Stimulated activated CD4-positive, alpha-beta T cell treated with anti-CD3 and anti-CD28 coated beads, Interleukin-4, amount 100 ng/mL, for 1 hour (primary cell): ENCODE measurements around the gene NAGPA.
"Not testable (repeated sequence)": the region's sequence is repeated elsewhere in the genome, so short reads cannot be mapped to it uniquely, and the experiment has no call there.

Experiments
- DNase-seq: peaks from one replicate; pipeline ENCODE4 v3.0.0-alpha.2; 2020

NAGPA gene, protein sequence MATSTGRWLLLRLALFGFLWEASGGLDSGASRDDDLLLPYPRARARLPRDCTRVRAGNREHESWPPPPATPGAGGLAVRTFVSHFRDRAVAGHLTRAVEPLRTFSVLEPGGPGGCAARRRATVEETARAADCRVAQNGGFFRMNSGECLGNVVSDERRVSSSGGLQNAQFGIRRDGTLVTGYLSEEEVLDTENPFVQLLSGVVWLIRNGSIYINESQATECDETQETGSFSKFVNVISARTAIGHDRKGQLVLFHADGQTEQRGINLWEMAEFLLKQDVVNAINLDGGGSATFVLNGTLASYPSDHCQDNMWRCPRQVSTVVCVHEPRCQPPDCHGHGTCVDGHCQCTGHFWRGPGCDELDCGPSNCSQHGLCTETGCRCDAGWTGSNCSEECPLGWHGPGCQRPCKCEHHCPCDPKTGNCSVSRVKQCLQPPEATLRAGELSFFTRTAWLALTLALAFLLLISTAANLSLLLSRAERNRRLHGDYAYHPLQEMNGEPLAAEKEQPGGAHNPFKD

GRCh38 chr16:5033256-5034166 is at the start of gene NAGPA:
Gene NAGPA (minus strand): TSS chr16:5033935. CDS start chr16:5033914, 21 bp downstream.
- DNase-seq, result peak; percentile 84

DNA sequence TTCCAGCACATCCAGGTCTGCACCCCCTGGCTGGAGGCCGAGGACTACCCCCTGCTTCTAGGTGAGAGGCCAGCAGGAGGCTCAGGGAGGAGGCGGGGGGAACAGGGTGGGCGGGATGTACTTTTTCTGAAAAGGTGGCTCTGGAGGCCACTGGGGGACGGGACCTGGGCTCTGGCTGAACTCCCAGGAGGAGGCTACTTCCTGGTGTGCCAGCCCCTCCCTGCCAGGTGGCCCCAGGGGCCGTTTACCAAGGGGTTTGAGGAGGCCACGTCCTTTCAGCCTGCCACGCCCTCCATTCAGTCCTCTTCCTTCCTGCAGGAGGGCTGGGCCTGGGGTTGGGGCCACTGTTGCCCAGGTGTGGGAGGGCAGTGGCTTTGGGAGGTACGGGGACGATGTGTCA is 47.3 kb upstream of the NAGPA start:
- DNase-seq, result not testable (repeated sequence)

- not testable (repeated sequence) for DNase-seq
Measured at GRCh38 chr16:5080461-5080860, 46.7 kb upstream of the NAGPA start.

DNA sequence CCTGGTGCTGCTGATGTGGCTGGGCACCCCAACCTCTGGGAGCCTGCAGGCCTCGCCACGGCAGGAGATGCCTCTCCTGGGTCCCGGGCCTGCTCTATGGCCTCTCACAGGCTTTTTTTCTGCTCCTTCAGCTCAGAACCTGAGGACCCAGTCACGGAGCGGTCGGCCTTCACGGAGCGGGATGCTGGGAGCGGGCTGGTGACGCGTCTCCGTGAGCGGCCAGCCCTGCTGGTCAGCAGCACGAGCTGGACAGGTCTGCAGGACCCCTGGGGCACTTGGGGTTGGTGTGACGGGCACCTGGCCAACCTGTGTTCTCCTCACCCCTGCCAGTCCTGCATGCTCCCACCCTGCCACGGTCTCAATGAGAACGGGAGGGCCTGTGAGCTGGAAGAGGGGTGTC is 44.9 kb upstream of the NAGPA start:
- no peak for DNase-seq

DNA sequence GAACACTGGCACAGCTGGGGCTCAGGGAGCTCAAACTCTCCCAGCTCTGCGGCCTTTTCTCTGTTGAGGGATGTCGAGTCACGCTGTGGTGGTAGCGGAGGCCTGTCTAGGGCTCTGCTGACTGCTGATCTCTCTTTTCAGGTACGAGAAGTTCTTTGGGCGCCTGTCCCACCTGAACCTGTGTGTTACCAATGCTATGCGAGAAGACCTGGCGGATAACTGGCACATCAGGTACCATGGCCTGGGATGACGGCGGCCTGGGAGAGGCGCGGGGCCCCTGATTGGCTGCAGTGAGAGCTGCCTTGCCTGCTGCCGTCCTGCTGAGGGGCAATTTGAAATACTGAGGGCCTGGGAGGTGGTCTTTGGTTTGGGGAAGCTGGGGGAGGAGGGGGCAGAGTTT is 43.6 kb upstream of the NAGPA start:
- no peak for DNase-seq

- no peak for DNase-seq
Measured at GRCh38 chr16:5075637-5076036, 41.9 kb upstream of the NAGPA start.

- not testable (repeated sequence) for DNase-seq
Measured at GRCh38 chr16:5073771-5074170, 40.0 kb upstream of the NAGPA start.

DNA sequence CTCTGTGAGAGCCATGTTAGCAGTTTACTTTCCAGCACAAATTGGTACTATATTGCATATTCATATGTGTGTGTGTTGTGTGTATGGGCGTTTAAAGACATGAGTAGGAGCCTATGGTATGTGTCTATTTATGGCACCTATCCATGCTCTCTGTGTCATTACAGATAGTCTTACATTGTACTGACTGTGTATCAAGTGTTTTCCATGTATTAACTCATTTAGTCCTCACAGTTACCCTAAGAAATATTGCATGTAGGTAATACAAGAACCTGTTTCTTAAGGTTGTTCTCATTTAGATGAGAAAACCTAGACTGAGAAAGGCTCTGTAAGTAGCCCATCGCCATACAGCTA is 39.5 kb upstream of the NAGPA start:
- no peak for DNase-seq

DNA sequence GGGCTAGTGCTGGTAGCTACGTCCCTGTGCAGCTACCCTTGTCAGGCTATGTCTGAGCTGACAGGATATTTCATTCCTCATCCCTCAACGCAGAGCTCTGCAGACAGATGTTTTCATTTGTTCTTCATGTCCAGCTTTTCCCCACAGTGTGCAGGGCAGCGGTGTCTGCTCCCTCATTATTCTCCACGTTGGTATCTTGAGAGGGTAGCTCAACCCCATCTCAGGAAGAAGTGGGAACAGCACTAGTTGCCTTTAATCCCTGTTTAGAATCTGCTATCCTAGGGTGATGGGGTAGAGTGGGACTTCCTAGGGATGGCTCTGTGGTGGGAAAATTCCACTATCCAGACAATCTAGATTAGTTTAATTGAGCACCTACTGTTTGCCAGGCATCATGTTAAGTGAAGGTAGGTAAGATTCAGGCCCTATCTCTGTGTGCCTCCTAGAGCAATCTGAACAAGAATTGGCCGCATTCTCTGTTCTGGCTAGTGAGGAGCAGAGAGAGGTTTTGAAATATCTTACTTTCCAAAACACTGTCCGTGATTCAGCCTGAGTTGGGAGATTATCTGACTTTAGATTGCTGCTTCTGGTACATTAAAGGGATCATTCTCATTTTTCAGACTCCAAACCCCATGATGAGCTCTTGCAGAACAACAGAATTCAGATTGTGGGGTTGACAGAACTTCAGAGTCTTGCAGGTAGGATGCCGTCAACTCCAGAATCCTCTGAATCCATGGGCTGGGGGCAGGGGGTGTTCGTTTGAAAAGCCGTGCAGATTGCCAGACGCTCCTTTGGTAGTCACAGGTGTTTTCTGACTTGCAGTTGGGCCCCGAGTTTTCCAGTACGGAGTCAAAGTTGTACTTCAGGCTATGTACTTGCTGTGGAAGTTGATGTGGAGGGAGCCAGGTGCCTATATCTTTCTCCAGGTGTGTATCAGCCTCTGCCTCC is 38.9 kb upstream of the NAGPA start:
- no peak for DNase-seq

GRCh38 chr16:5071681-5072333 is 38.1 kb upstream of the NAGPA start, which contains the start of gene ALG1:
Gene ALG1 (plus strand): TSS chr16:5071843. CDS start chr16:5071850, 7 bp downstream.
- DNase-seq, result peak; percentile 90

- DNase-seq, result no peak
Measured at GRCh38 chr16:5071341-5071680, 37.6 kb upstream of the NAGPA start.

GRCh38 chr16:5070431-5071186 is 36.9 kb upstream of the NAGPA start:
- no peak for DNase-seq

DNA sequence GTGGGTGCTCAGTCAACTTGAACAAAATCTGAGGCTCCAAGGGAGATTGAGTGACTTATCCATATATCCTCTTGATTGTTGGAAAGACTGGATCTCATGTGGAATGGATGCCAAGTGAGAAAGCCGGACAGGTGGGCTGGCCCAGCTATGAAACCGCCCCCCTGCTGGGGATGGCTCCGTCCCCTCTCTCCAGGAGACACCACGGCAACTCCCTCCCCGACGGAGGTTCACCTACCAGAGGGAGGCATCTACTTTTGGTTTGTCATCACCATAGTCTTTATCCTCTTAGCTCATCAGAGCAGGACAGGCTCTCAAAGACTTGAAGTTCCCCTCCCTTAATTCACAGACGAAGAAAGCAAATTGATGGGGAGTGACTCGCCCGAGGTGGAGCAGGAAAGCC is 36.1 kb upstream of the NAGPA start:
- no peak for DNase-seq

GRCh38 chr16:5069048-5069447 is 35.3 kb upstream of the NAGPA start:
- DNase-seq, result no peak

GRCh38 chr16:5066511-5066910 is 32.8 kb upstream of the NAGPA start:
- DNase-seq, result no peak

DNA sequence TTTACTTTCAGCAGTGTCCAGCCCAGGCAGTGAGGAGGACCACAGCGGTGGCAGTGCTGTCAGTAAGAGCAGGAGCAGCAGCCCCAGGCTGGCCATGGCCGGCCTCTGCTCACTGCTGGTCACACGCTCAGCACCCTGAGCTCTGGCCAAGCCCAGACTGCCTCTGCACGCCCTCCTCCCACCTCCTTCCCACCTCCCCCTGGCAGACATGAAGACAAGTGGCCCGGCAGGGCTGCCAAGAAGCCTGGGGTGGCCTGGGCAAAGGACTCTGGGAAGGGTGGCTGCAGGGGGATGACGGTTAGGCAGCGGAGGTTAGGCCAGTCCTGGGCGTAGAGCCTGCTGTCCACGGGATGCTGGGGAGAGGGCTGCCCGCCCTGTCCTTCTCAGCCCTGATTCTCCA is 32.1 kb upstream of the NAGPA start, which contains the start of gene C16orf89:
C16orf89 (minus strand) TSS at position 144 of the 400 bp plus-strand sequence; CDS start at position 96, 48 bp downstream.
- DNase-seq, result no peak

DNA sequence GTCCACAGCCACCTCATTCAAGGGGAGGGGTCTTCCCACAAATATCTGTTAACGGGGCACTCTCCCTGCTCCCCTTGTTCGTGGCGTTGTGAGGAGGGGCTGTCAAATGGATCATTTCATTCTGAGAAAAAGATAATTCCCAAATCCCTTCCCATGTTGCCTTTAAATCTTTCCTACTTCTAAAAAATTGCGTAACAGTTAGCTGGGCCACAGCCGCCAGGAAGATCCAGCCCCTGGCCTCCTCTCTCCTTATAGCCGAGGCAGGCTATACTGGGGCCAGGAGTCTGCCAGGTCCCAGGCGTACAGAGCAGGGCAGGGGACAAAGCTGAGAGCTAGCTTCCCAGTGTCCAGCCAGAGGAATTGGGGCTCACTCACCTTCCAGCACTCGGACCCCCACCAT is 31.6 kb upstream of the NAGPA start:
- no peak for DNase-seq

DNA sequence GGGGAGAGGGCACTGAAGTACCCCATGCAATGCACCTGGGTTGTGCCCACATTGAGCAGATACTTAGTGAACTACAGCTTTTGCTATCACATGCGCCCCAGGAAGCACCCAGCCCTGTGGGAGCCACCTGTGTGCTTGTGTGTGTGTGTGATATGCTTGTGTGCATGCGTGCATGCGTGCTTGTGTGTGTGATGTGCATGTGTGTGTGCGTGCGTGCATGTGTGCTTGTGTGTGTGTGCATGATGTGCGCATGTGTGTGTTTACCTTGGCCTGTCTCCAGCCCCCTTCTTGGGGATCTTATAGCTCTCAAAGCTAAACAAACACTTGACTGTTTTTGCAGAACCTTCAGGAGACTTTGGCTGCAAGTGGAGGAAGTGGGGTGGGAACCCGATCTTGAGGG is 31.2 kb upstream of the NAGPA start:
- no peak for DNase-seq

- DNase-seq, result no peak
Measured at GRCh38 chr16:5062790-5063765, 29.3 kb upstream of the NAGPA start.

DNA sequence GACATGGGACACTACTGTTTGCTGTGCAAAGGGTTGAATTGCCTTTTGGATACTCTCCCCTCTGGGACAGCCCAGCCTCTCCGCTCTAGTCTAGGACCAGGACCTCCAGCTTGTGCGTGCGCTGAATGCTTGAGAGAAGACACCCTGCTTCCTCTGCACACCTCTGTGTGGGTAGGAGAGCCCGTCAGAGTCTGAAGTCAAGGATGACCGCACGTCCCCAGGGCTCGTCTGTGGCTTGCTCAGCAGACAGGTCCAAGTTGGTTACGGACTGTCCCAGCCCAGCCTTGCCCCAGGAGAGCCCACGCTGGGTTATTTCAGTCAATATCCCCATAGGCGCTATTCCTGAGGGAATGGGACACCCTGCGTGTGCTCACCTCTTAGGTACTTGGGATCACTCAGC is 28.3 kb upstream of the NAGPA start:
- DNase-seq, result no peak
